Measurements from ENCODE around the gene DCAF16. TPM values are rescaled to one million over a fixed set of nuclear protein-coding genes. Genes with fewer than 3 reads are reported as not detected.

DCAF16 gene
- total RNA-seq, 1 experiment from 2014 or later = 46.2 TPM

DNA sequence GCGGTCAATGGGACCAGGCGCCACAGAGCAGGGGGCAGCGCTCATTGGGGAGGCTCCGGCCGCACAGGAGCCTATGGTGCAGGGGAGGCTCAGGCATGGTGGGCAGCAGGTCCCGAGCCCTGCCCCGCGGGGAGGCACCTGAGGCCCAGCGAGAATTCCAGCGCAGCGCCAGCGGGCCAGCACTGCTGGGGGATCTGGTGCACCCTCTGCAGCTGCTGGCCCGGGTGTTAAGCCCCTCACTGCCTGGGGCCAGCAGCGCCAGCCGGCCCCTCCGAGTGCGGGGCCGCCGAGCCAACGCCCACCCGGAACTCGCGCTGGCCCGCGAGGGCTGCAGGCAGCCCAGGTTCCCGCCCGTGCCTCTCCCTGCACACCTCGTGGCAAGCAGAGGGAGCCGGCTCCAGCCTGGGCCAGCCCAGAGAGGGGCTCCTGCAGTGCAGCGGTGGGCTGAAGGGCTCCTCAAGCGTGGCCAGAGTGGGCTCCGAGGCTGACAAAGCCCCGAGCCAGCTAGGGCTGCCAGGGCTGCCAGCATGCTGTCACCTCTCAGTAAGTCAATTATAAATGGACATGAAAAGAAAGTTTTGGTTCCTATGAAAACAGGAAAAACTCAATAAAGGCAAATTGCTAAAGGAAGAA lies 43.6 kb downstream of the DCAF16 start:
- TF ChIP-seq, protein P1, sequence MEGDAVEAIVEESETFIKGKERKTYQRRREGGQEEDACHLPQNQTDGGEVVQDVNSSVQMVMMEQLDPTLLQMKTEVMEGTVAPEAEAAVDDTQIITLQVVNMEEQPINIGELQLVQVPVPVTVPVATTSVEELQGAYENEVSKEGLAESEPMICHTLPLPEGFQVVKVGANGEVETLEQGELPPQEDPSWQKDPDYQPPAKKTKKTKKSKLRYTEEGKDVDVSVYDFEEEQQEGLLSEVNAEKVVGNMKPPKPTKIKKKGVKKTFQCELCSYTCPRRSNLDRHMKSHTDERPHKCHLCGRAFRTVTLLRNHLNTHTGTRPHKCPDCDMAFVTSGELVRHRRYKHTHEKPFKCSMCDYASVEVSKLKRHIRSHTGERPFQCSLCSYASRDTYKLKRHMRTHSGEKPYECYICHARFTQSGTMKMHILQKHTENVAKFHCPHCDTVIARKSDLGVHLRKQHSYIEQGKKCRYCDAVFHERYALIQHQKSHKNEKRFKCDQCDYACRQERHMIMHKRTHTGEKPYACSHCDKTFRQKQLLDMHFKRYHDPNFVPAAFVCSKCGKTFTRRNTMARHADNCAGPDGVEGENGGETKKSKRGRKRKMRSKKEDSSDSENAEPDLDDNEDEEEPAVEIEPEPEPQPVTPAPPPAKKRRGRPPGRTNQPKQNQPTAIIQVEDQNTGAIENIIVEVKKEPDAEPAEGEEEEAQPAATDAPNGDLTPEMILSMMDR (conservative IDR thresholded peaks at IDR 0.05) = no peak
- no peak overlapping the region for H2BK12ac ChIP-seq (ENCODE audit: insufficient read length, low read depth, low read length)
- no peak overlapping the region for H2AK5ac ChIP-seq (ENCODE audit: insufficient read length, low read length)
- no peak overlapping the region for H3K4ac ChIP-seq (ENCODE audit: low read depth, low read length)
- H3K27me3 ChIP-seq (ENCODE audit: insufficient read depth, low read length) = no peaks in the 10 kb centered on the region
- no peak overlapping the region for H3K18ac ChIP-seq (ENCODE audit: insufficient read length, low read depth, low read length)
- H3K14ac ChIP-seq (ENCODE audit: insufficient read depth, low read length) = no peak overlapping the region
- no peak overlapping the region for H2AFZ ChIP-seq (ENCODE audit: low read length)
- H3T11ph ChIP-seq (ENCODE audit: low read length) = no peak overlapping the region
- H4K5ac ChIP-seq (ENCODE audit: insufficient read length, low read depth, low read length) = no peak overlapping the region
- no peak overlapping the region for H3K56ac ChIP-seq (ENCODE audit: insufficient read length, low read depth, low read length)
- H3K27ac ChIP-seq (ENCODE audit: insufficient read length, low read depth, low read length) = no peak overlapping the region
- H3K9ac ChIP-seq (ENCODE audit: extremely low read depth, insufficient read length, low read length) = no peak overlapping the region
- Mint-ChIP-seq H3K36me3 (ENCODE audit: insufficient read depth in 1 of 3, low read depth in 3 of 3) (peaks cover 0 to 11% (median 8%) of the 10 kb centered on the region in 3 experiments; a peak in 2 of 7 replicates), H3K9me3 (peaks cover 15 to 20% of the 10 kb centered on the region in 2 experiments; a peak in 4 of 5 replicates), H3K27ac (no peak overlapping the region), H3K4me1 (peaks cover 0 to under 1% of the 10 kb centered on the region in 2 experiments; a peak in 2 of 4 replicates), H3K4me3 (no peak overlapping the region), H3K27me3 (ENCODE audit: low read depth) (no peaks in the 10 kb centered on the region; the same call in 1 of the 2 replicates)
- no peak overlapping the region for H2BK5ac ChIP-seq (ENCODE audit: insufficient read length, low read length)
- no peaks in the 10 kb centered on the region for H4K20me1 ChIP-seq (ENCODE audit: control insufficient read depth, insufficient read depth, insufficient read length)
- H3K79me2 ChIP-seq (ENCODE audit: insufficient read depth, low read length) = no peaks in the 10 kb centered on the region
- peaks cover 4% of the 10 kb centered on the region for H3K9me3 ChIP-seq (ENCODE audit: control insufficient read depth, low read depth, low read length)
- H3K23me2 ChIP-seq (ENCODE audit: insufficient read length, low read depth, low read length, poor library complexity, severe bottlenecking) = no peaks in the 10 kb centered on the region
- H3K23ac ChIP-seq (ENCODE audit: insufficient read length, low read depth, low read length) = no peak overlapping the region
- no peak overlapping the region for H4K8ac ChIP-seq (replicated peaks; ENCODE audit: insufficient read length, low read depth, low read length)
- H2BK20ac ChIP-seq (ENCODE audit: low read depth, low read length, poor library complexity, severe bottlenecking) = no peak overlapping the region
- no peaks in the 10 kb centered on the region for H3K4me1 ChIP-seq (ENCODE audit: insufficient read depth, low read length)
- no peak overlapping the region for H3K4me2 ChIP-seq (ENCODE audit: insufficient read depth, insufficient read length, low read length)
- no peak overlapping the region for H2BK120ac ChIP-seq (ENCODE audit: low read depth, low read length, poor library complexity, severe bottlenecking)
- WGBS (ENCODE audit: extremely low coverage, insufficient read length, low lambda C conversion rate) = no CpG with 5 or more reads among the region's 33 CpGs
- DNase-seq = no peak
- no peaks in the 10 kb centered on the region for H3K79me1 ChIP-seq (ENCODE audit: insufficient read depth, low read depth, low read length, poor library complexity, severe bottlenecking)
- H2BK15ac ChIP-seq (ENCODE audit: low read depth, low read length) = no peak overlapping the region
- no peak overlapping the region for H4K91ac ChIP-seq (ENCODE audit: insufficient read length, low read depth, low read length)

All from H9 (cell line).